Liver (tissue), 9 donors: ENCODE data around the gene JAZF1. TPM values are rescaled to one million over a fixed set of nuclear protein-coding genes. Genes with fewer than 3 reads are reported as not detected.

Source experiments
- DNase-seq: peaks from one replicate; pipeline ENCODE4 v3.0.0-alpha.2; 2017; ENCODE audit warnings: low spot score
- H3K27ac ChIP-seq, 2 donors: one replicate each; pipeline ENCODE4 v1.7.0; 2013; ENCODE audit warnings: inconsistent platforms in 2 of 2, low read length in 2 of 2, control low read depth in 1 of 2, low read depth in 1 of 2, mild to moderate bottlenecking in 1 of 2
- H3K27me3 ChIP-seq, 4 donors: one replicate each; pipeline versions ENCODE4 v1.6.1 to v1.7.0; 2013; ENCODE audit warnings: low read length in 3 of 4, inconsistent platforms in 1 of 4, mild to moderate bottlenecking in 1 of 4, moderate library complexity in 1 of 4; ENCODE audit not compliant: control insufficient read depth in 4 of 4, insufficient read depth in 4 of 4
- H3K36me3 ChIP-seq, 4 donors: one replicate each; pipeline versions ENCODE4 v1.6.1 to v1.7.0; 2013; ENCODE audit warnings: low read length in 3 of 4, mild to moderate bottlenecking in 3 of 4, low read depth in 1 of 4, moderate library complexity in 1 of 4; ENCODE audit not compliant: control insufficient read depth in 4 of 4, insufficient read depth in 3 of 4
- H3K4me1 ChIP-seq, 4 donors: one replicate each; pipeline versions ENCODE4 v1.6.1 to v1.7.0; 2013; ENCODE audit warnings: low read length in 3 of 4, mild to moderate bottlenecking in 3 of 4, moderate library complexity in 1 of 4; ENCODE audit not compliant: control insufficient read depth in 4 of 4, insufficient read depth in 4 of 4
- H3K4me3 ChIP-seq, 3 donors: one replicate each; pipeline versions ENCODE4 v1.6.1 to v1.7.0; 2013; ENCODE audit warnings: low read length in 3 of 3, control low read depth in 1 of 3, low read depth in 1 of 3, mild to moderate bottlenecking in 1 of 3
- H3K9ac ChIP-seq, 2 donors: one replicate each; pipeline ENCODE4 v1.7.0; 2013; ENCODE audit warnings: low read length in 2 of 2, mild to moderate bottlenecking in 2 of 2, moderate library complexity in 2 of 2, control low read depth in 1 of 2, low read depth in 1 of 2
- H3K9me3 ChIP-seq, 4 donors: one replicate each; pipeline versions ENCODE4 v1.6.1 to v1.7.0; 2013; ENCODE audit warnings: low read length in 3 of 4; ENCODE audit not compliant: control insufficient read depth in 4 of 4
- EGR1 ChIP-seq, 2 donors: IDR thresholded peaks; 2 replicates each; pipeline ENCODE4 v1.6.1; 2016 to 2018; ENCODE audit warnings: antibody characterized with exemption in 2 of 2, low read depth in 2 of 2
- FOXA1 ChIP-seq: IDR thresholded peaks from 2 replicates; pipeline ENCODE4 v1.6.1; 2016; ENCODE audit warnings: antibody characterized with exemption
- FOXA2 ChIP-seq: IDR thresholded peaks from 2 replicates; pipeline ENCODE4 v1.6.1; 2016; ENCODE audit warnings: antibody characterized with exemption
- GABPA ChIP-seq, 2 donors: IDR thresholded peaks in 1 of 2; conservative IDR thresholded peaks in 1 of 2; 2 replicates each; pipeline ENCODE4 v1.6.1; 2016; ENCODE audit warnings: antibody characterized with exemption in 2 of 2, mild to moderate bottlenecking in 1 of 2, moderate library complexity in 1 of 2
- HNF4A ChIP-seq, 2 donors: conservative IDR thresholded peaks; 2 replicates each; pipeline ENCODE4 v1.6.1; 2016; ENCODE audit warnings: antibody characterized with exemption in 2 of 2, mild to moderate bottlenecking in 2 of 2
- JUND ChIP-seq, 2 donors: IDR thresholded peaks; 2 replicates each; pipeline ENCODE4 v1.6.1; 2016; ENCODE audit warnings: antibody characterized with exemption in 2 of 2
- NR2F2 ChIP-seq: IDR thresholded peaks from 2 replicates; pipeline ENCODE4 v1.6.1; 2016; ENCODE audit warnings: antibody characterized with exemption
- RAD21 ChIP-seq, 2 donors: IDR thresholded peaks; 2 replicates each; pipeline ENCODE4 v1.6.1; 2016; ENCODE audit warnings: antibody characterized with exemption in 2 of 2, mild to moderate bottlenecking in 2 of 2
- RXRA ChIP-seq, 2 donors: IDR thresholded peaks; 2 replicates each; pipeline ENCODE4 v1.6.1; 2017 to 2018; ENCODE audit warnings: antibody characterized with exemption in 2 of 2, mild to moderate bottlenecking in 1 of 2
- SP1 ChIP-seq: IDR thresholded peaks from 2 replicates; pipeline ENCODE4 v1.6.1; 2018; ENCODE audit warnings: antibody characterized with exemption, mild to moderate bottlenecking
- TAF1 ChIP-seq: conservative IDR thresholded peaks from 2 replicates; pipeline ENCODE4 v1.6.1; 2016; ENCODE audit warnings: antibody characterized with exemption, mild to moderate bottlenecking
- YY1 ChIP-seq: IDR thresholded peaks from 2 replicates; pipeline ENCODE4 v1.6.1; 2016; ENCODE audit warnings: antibody characterized with exemption, mild to moderate bottlenecking
- WGBS: extraction: QIAGEN DNeasy Blood & Tissue Kit; methylation state at CpG from one replicate; pipeline ENCODE4 v1.1.7; 2013; 5-methylcytosine and 5-hydroxymethylcytosine counted together
- polyA plus RNA-seq, 2 donors: library from polyadenylated mRNA; stranded (reverse) in 1 of 2; unstranded in 1 of 2; fragments of 200-250 nt in 1 of 2; fragments of >200 nt in 1 of 2; fragmentation: Nextera tagmentation in 1 of 2; extraction: Ambion mirVana in 1 of 2; gene quantifications; one replicate each; pipeline versions ENCODE4 v1.2.1 to v1.2.3, GENCODE V29; 2013 to 2015
- total RNA-seq, 2 donors: library from RNA; depleted of rRNA; stranded (reverse); fragments of >200 nt; gene quantifications; one replicate each; pipeline ENCODE4 v1.2.3, GENCODE V29; 2014
- TF ChIP-seq, protein P1 (sequence below): IDR thresholded peaks from 2 replicates; pipeline ENCODE4 v1.6.1; 2016; ENCODE audit warnings: antibody characterized with exemption
- TF ChIP-seq, protein P2 (sequence below): IDR thresholded peaks from 2 replicates; pipeline ENCODE4 v1.6.1; 2016; ENCODE audit warnings: antibody characterized with exemption
- TF ChIP-seq, protein P3 (sequence below): fragments of 150-350 bp; IDR thresholded peaks from 2 replicates; pipeline ENCODE4 v1.5.1; 2017; ENCODE audit warnings: improper control_type of control experiment, low read depth, low read length; ENCODE audit not compliant: missing input control
- donor health status: healthy.
- donor health status: healthy.
- donor health status: healthy.
- donor health status: healthy.
- donor health status: healthy.

The JAZF1 gene
- total and polyA plus RNA-seq, 4 donors, result 2.7 to 17.8 (median 4.0) TPM

DNA sequence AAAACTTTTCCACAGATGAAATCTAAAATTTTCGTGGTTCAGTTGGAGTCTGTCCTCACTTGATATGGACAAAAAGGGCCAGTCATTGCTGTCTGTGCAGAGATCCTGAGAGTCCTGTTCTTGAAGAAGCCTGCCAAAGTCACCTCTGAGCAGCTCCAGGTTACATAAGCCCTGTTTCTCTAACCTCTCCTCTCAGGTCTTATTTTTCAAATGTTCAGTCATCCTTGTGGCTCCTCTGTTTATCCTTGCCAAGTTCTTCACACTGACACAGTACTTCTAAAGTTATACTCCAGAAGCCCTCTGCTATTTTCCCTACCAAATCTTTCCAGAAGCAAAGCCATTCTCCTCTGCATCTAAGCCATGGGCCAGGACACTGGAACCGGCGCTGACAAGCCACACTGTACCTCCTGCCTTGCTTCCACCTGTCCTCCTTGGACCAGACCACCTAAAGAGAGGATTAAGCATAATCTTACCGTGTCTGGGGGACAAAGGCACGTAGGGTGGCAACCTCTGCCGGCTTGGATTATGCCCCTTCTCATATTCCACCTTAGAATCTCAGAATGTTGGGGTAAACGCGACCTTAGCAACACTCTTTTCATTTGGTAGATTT is 161.6 kb downstream of the JAZF1 start:
- no peaks in the 10 kb centered on the region for H3K9me3 ChIP-seq
- no peak overlapping the region for H3K9ac ChIP-seq
- no peaks in the 10 kb centered on the region for H3K36me3 ChIP-seq
- no peak overlapping the region for H3K27ac ChIP-seq
- H3K27me3 ChIP-seq, result no peaks in the 10 kb centered on the region
- peaks cover 0 to 3% (median 1%) of the 10 kb centered on the region in 4 donors for H3K4me1 ChIP-seq
- H3K4me3 ChIP-seq, result no peak overlapping the region
- no peak for TF ChIP-seq YY1
- no peak for TF ChIP-seq FOXA1
- TF ChIP-seq GABPA (IDR thresholded peaks at IDR 0.05 in 1 of 2, conservative IDR thresholded peaks at IDR 0.05 in 1 of 2), result no peak
- TF ChIP-seq, protein P1, sequence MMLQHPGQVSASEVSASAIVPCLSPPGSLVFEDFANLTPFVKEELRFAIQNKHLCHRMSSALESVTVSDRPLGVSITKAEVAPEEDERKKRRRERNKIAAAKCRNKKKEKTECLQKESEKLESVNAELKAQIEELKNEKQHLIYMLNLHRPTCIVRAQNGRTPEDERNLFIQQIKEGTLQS, result no peak
- no peak for TF ChIP-seq RXRA (IDR thresholded peaks at IDR 0.05)
- TF ChIP-seq, protein P2, sequence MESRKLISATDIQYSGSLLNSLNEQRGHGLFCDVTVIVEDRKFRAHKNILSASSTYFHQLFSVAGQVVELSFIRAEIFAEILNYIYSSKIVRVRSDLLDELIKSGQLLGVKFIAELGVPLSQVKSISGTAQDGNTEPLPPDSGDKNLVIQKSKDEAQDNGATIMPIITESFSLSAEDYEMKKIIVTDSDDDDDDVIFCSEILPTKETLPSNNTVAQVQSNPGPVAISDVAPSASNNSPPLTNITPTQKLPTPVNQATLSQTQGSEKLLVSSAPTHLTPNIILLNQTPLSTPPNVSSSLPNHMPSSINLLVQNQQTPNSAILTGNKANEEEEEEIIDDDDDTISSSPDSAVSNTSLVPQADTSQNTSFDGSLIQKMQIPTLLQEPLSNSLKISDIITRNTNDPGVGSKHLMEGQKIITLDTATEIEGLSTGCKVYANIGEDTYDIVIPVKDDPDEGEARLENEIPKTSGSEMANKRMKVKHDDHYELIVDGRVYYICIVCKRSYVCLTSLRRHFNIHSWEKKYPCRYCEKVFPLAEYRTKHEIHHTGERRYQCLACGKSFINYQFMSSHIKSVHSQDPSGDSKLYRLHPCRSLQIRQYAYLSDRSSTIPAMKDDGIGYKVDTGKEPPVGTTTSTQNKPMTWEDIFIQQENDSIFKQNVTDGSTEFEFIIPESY, result no peak
- TF ChIP-seq JUND (IDR thresholded peaks at IDR 0.05), result no peak
- no peak for TF ChIP-seq TAF1
- TF ChIP-seq FOXA2, result no peak
- WGBS, result 91% methylated on average over 8 of the region's 8 CpGs
- DNase-seq, result no peak

DNA sequence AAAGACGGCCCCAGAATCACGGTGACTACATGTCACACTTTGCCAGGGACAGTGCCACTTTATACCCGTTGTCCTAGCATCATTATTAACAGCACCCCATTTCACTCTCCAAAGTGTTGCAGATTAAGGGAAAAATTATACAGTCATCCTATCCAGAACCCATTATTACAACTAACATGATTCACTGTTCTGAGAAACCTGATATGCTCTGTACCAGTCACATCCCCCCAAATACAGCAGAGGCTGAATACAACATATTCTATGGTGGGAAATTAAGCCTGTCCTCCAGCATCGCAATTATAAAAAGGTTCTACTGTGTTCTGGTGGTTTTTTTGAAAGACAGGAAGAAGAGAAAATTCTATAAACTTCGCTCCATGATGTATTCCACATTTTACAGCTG is 162.1 kb downstream of the JAZF1 start:
- H3K9ac ChIP-seq, result no peak overlapping the region
- H3K36me3 ChIP-seq, result no peaks in the 10 kb centered on the region
- no peak overlapping the region for H3K4me3 ChIP-seq
- H3K27ac ChIP-seq, result no peak overlapping the region
- H3K9me3 ChIP-seq, result no peaks in the 10 kb centered on the region
- 94% methylated on average over 5 of the region's 5 CpGs for WGBS
- TF ChIP-seq, protein P3, sequence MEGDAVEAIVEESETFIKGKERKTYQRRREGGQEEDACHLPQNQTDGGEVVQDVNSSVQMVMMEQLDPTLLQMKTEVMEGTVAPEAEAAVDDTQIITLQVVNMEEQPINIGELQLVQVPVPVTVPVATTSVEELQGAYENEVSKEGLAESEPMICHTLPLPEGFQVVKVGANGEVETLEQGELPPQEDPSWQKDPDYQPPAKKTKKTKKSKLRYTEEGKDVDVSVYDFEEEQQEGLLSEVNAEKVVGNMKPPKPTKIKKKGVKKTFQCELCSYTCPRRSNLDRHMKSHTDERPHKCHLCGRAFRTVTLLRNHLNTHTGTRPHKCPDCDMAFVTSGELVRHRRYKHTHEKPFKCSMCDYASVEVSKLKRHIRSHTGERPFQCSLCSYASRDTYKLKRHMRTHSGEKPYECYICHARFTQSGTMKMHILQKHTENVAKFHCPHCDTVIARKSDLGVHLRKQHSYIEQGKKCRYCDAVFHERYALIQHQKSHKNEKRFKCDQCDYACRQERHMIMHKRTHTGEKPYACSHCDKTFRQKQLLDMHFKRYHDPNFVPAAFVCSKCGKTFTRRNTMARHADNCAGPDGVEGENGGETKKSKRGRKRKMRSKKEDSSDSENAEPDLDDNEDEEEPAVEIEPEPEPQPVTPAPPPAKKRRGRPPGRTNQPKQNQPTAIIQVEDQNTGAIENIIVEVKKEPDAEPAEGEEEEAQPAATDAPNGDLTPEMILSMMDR, result no peak
- TF ChIP-seq RAD21 (IDR thresholded peaks at IDR 0.05) (no peak), NR2F2 (no peak), RXRA (IDR thresholded peaks at IDR 0.05) (no peak), EGR1 (IDR thresholded peaks at IDR 0.05; ENCODE audit: low read depth in 2 of 2) (no peak), YY1 (no peak), FOXA2 (no peak), TAF1 (no peak), HNF4A (conservative IDR thresholded peaks at IDR 0.05) (no peak)
- TF ChIP-seq, protein P1, result no peak
- H3K27me3 ChIP-seq, result no peaks in the 10 kb centered on the region
- DNase-seq, result no peak
- peaks cover 0 to 3% (median 1%) of the 10 kb centered on the region in 4 donors for H3K4me1 ChIP-seq

DNA sequence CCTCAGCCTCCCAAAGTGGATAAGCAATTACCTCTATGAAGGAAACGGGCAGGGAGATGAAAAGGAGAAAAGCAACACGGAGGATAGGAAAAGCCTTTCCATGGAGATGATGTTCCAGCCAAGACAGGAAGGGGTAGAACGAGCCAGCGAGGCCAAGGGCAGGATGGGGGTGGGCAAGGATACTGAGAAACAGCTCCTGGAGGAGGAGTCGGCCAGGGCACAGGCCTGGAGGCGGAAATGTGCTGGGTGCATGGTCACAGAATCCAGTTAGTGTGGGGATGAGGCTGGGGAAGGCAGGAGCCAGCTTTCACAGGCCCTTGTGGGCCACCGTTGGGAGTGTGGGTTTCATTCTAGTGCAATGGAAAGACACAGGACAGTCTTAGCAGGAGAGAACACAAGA is 162.6 kb downstream of the JAZF1 start:
- Histone ChIP-seq H3K4me3 (no peak overlapping the region), H3K4me1 (peaks cover 0 to 7% (median 1%) of the 10 kb centered on the region in 4 donors), H3K9ac (no peak overlapping the region), H3K27ac (no peak overlapping the region), H3K9me3 (no peaks in the 10 kb centered on the region), H3K36me3 (no peaks in the 10 kb centered on the region), H3K27me3 (no peaks in the 10 kb centered on the region)
- no peak for DNase-seq
- WGBS, result 92% methylated on average over 7 of the region's 7 CpGs
- TF ChIP-seq EGR1 (IDR thresholded peaks at IDR 0.05; ENCODE audit: low read depth in 2 of 2) (no peak), SP1 (no peak)
